HG03354 (cell line): ENCODE data around the gene ABCA6.
"Not testable (repeated sequence)": the region's sequence is repeated elsewhere in the genome, so short reads cannot be mapped to it uniquely, and the experiment has no call there.

Experiments
- ATAC-seq: cut with Tn5 transposase; IDR thresholded peaks from one replicate; pipeline ENCODE4 v1.9.1; 2021; ENCODE audit warnings: mild to moderate bottlenecking; ENCODE audit not compliant: unreplicated experiment, poor library complexity, severe bottlenecking

The ABCA6 gene

DNA sequence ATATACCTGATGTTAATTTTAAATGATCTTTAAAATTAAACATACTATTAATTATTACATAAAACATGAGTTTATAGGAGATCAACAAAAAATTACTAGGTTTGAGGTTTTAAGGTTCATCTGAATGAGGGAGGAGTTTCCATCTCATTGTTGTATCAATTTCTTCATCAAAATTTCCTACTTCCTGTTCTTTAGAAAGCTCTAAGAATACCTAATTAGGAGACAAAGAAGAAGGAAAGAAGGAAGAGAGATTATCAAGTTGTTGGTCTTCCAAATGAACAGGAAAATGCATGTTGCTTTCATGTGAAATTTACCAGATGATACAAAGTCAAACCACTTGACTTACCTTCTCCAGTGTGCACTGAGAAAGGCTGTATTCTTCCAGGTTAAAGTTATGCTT, 62.8 kb downstream of the ABCA6 start:
- ATAC-seq = no peak

DNA sequence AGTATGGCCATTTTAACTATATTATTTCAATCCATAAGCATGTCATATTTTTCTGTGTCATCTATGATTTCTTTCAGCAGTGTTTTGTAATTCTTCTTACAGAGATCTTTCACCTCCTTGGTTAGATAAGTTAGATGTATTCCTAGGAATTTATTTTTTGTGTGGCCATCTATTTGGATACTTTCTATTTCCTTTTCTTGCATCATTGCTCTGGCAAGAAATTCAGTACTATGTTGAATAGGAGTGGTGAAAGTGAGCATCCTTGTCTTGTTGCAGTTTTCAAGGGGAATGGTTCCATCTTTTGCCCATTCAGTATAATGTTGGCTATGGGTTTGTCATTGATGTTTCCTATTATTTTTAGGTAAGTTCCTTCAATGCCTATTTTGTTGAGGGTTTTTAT, 65.9 kb downstream of the ABCA6 start:
- no peak for ATAC-seq

DNA sequence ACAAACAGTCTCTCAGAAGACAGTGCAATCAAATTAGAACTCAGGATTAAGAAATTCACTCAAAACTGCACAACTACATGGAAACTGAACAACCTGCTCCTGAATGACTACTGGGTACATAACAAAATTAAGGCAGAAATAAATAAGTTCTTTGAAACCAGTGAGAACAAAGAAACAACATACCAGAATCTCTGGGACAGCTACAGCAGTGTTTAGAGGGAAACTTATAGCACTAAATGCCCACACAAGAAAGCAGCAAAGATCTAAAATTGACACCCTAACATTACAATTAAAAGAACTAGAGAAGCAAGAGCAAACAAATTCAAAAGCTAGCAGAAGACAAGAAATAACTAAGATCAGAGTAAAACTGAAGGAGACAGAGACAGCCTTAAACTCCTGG, 68.3 kb downstream of the ABCA6 start:
- not testable (repeated sequence) for ATAC-seq

GRCh38 chr17:69072803-69073256, 68.9 kb downstream of the ABCA6 start:
- not testable (repeated sequence) for ATAC-seq

DNA sequence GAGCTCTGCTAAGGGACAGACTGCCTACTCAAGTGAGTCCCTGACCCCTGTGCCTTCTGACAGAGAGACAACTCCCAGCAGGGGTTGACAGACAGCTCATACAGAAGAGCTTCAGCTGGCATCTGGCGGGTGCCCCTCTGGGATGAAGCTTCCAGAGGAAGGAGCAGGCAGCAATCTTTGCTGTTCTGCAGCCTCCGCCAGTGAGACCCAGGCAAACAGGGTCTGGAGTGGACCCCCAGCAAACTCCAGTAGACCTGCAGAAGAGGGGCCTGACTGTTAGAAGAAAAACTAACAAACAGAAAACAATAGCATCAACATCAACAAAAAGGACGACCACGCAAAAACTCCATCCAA, 70.5 kb downstream of the ABCA6 start:
- not testable (repeated sequence) for ATAC-seq

DNA sequence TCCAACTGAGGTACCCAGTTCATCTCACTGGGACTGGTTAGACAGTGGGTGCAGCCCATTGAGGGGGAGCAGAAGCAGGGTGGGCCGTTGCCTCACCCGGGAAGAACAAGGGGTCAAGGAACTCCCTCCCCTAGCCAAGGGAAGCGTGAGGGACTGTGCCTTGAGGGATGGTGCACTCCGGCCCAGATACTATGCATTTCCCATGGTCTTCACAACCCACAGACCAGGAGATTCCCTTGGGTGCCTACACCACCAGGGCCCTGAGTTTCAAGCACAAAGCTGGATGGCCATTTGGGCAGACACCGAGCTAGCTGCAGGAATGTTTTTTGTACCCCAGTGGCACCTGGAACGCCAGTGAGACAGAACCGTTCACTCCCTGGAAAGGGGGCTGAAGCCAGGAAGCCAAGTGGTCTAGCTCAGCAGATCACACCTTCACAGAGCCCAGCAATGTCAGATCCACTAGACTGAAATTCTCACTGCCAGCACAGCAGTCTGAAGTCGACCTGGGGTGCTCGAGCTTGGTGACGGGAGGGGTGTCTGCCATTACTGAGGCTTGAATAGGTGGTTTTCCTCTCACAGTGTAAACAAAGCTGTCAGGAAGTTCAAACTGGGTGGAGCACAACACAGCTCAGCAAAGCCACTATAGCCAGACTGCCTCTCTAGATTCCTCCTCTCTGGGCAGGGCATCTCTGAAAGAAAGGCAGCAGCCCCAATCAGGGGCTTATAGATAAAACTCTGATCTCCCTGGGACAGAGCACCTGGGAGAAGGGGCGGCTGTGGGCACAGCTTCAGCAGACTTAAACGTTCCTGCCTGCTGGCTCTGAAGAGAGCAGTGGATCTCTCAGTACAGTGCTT, 71.1 kb downstream of the ABCA6 start:
- ATAC-seq = not testable (repeated sequence)

- no peak for ATAC-seq
Observed at GRCh38 chr17:69069226-69069750, 72.4 kb downstream of the ABCA6 start.

DNA sequence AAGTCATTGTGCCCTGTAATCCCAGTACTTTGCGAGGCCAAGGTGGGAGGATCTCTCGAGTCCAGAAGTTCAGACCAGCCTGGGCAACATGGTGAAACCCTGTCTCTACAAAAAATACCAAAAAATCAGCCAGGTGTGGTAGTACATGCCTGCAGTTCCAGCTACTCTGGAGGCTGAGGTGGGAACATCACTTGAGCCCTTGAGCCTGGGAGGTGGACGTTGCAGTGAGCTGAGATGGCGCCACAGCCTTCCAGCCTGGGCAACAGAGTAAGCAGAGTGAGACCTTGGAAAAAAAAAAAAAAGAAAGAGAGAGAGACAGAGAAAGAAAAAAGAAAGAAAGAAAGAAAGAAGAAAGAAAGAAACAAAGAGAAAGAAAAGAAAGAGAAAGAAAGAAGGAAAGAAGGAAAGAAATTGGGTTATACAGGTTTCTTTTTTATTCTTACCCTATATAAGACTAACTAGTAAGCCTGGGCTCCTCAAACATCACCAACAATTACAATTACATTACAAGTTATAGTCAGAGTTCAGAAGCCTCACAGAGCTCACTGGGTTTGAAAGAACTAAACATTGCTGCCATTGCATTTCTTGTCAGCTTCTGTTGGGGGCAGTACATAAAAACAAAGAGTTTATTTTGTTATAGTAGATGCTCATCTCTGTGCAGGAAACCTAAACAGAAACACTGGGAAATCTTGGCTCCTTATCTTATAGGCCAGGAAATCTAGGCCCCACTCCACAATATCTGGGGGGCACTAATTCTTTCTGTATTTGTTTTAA, 74.2 kb downstream of the ABCA6 start:
- ATAC-seq = no peak

DNA sequence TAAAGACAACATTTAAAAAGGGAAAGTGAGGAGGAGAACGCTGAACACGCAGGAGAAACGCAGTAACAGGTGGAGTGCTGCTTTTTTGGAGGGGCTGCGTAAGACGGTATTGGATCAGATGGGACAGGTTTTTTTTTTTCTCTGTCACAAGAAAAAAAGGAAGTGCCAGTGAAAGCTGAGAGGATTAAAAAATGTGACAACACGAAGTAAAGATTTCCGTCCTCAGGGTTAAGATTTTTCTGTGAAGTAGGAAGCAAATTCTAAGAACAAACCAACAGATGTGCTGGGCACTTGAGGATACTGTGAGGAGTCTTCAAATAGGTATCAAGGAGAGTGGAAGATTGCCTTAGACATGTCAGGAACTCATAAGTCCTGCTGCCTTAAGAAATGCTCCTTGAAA, 75.2 kb downstream of the ABCA6 start:
- no peak for ATAC-seq

- ATAC-seq = no peak
Observed at GRCh38 chr17:69065113-69065512, 76.6 kb downstream of the ABCA6 start.

DNA sequence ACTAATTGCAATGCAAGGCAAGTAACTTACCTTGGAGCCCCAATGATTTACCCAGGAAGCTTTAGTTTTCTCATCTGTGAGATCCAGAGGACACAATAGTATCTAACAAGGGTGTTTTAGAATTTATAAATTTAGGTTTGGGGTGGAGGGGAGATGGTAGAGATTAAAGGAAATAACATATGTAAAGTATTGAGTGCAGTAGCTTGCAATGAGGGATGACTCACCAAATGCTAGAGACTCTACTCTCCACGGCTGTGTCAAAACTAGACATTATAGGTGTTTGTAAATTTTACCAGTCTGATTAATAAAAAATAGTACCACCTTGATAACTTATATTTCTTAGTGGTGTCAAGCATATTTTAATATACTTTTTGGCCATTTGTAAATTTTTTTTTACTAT, 77.2 kb downstream of the ABCA6 start:
- no peak for ATAC-seq

- ATAC-seq = no peak
Observed at GRCh38 chr17:69064001-69064400, 77.7 kb downstream of the ABCA6 start.

DNA sequence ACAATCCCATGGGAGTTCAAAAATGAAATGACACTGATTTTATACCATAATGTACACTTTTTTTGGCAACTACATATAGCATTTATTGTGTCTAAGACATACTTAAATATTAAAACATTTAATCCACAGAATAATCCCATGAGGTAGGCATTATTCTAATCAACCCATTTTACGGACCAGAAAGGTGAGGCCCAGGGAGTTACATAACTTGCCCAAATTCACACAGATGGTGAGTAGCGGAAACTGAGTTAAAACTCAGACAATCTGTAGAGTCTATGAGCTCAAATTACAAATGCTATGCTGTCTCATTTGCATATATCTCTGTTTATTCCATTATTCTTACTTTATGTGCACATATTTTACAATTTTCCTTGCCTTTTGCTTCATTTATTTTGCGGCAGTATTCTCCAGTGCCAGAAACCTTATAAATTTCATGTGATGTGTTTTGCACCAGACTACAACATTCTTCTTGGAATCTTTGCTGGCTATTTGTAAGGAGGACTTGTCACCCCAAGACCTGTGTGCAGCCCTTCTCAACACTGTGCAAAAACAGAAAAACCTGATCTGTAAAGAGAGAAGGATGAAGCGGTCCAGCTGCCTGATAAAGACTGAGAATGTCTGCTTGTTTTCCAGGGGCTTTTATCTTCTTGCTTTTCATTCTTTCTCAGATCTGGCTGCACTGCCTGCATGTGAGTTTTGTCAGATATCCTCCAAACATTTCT, 78.7 kb downstream of the ABCA6 start:
- no peak for ATAC-seq

- ATAC-seq = no peak
Observed at GRCh38 chr17:69061721-69062556, 79.8 kb downstream of the ABCA6 start.

DNA sequence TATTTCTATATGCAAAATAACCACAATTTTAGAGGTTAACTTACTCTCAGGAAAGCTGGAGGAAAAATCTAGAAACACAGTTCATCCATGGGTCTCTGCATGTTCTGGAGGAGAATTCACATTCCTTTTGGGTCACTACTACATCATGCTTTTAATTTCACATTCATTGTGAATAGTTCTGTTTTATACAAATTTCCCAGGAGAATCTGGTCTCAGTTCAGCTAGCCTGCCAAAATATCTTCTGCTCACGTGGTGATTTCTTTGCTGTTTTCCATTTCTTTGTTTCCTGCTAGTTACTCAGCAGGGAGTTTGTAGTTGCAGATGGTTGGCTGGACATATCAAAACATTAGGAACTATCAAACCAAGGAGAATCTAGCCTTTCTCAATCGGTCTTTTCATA, 80.9 kb downstream of the ABCA6 start, which contains the start of gene ABCA9:
Gene ABCA9 (minus strand): TSS at position 106 of the 400 bp plus-strand sequence. CDS start 9,801 bp downstream, outside the sequence.
- ATAC-seq = no peak

DNA sequence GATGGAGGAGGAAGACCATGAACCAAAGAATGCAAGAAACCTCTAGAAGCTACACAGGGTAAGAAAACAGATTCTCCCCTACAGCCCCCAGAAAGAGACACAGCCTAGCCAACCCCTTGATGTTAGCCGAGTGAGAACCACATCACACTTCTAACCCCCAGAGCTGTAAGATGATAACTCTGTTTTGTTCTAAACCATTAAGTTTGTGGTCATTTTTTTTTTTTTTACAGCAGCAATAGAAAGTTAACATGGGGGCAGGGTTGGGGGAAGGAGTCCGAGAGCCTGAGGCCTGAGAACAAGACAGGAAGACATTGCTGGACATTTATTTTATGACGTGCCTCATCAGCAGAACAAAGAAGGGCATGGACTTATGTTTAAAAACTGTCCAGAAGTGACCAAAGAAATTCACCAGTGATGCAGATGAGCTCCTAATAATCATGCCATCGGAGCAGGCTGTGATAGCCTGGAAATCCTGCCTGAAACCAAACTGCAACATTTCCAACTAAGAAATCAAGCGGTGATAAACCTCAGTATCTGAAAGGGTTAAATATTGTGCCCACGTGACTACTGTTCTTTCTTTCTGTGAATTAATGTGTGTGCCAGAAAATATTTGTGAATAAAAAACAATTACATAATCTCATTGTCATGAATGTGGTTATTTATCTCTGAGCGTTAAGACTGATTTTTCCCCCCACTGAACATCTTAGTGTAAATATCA, 82.1 kb downstream of the ABCA6 start:
- ATAC-seq = no peak

DNA sequence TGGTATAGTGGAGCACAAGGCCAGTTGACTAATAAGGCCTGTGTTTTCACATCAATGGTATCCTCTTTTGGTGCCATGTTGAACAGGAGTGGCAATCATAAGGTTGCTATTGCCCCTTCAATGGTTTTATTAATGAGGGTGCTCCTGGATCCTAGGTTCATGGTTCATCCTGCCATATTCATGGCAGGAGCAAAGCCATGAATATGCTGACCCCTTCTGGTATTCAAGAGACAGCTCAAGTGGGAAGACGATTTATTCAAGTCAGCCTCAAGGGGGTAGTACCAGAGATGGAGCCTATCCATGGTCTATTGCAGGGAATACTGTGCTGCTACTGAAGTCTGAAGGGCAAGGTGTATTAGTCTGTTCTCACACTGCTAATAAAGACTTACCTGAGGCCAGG, 83.5 kb downstream of the ABCA6 start:
- ATAC-seq = no peak

DNA sequence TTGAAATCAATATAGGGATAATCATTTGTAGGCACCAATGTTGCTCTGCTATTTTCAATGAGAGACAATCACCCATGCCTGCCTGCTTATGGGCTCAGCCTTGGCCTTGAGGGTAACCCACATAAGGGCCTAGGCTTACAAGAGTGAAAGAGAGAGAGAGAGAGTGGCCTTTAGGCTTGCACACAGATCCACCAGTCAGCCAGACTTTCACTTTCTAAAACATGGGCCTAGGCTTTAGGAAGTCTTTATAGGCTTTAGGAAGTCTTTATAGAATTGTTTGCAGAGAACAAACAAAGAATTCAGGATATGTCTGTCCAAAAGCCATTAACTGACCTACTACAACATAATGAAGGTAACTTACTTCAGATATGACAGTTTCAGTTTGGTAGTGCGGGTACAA, 84.4 kb downstream of the ABCA6 start:
- no peak for ATAC-seq
